Heart right ventricle (tissue), 16 donors: ENCODE measurements around the gene BMAL2. TPM values are rescaled to one million over a fixed set of nuclear protein-coding genes. Genes with fewer than 3 reads are reported as not detected.

Source experiments
- ATAC-seq, 8 donors: fragments of 200-7000 bp; cut with Tn5 transposase; one replicate each; pipeline ENCODE4 v1.9.1; 2020; ENCODE audit warnings: mild to moderate bottlenecking in 8 of 8, moderate library complexity in 8 of 8, moderate number of reproducible peaks in 1 of 8
- DNase-seq, 2 donors: peaks; one replicate each; pipeline ENCODE4 v3.0.0-alpha.2; 2020
- H3K27ac ChIP-seq, 10 donors: fragments of 200-600 bp; sonication (generic) in 2 of 10; one replicate each; pipeline versions ENCODE4 v1.5.0 to v1.8.0; 2020 to 2022; ENCODE audit warnings: mild to moderate bottlenecking in 3 of 10
- H3K27me3 ChIP-seq, 7 donors: fragments of 200-600 bp; one replicate each; pipeline ENCODE4 v1.8.0; 2021 to 2022; ENCODE audit warnings: mild to moderate bottlenecking in 2 of 7
- H3K36me3 ChIP-seq, 9 donors: fragments of 200-600 bp; sonication (generic) in 1 of 9; one replicate each; pipeline versions ENCODE4 v1.5.0 to v1.8.0; 2020 to 2022; ENCODE audit warnings: mild to moderate bottlenecking in 2 of 9
- H3K4me1 ChIP-seq, 9 donors: fragments of 200-600 bp; sonication (generic) in 1 of 9; one replicate each; pipeline versions ENCODE4 v1.5.0 to v1.8.0; 2020 to 2022; ENCODE audit warnings: mild to moderate bottlenecking in 4 of 9
- H3K4me3 ChIP-seq, 10 donors: fragments of 200-600 bp; sonication (generic) in 2 of 10; one replicate each; pipeline versions ENCODE4 v1.5.0 to v1.8.0; 2020 to 2022; ENCODE audit warnings: mild to moderate bottlenecking in 7 of 10, moderate library complexity in 2 of 10
- H3K9me3 ChIP-seq, 11 donors: fragments of 200-600 bp in 10 of 11; sonication (generic) in 2 of 11; one replicate each; pipeline versions ENCODE4 v1.5.0 to v1.8.0; 2013 to 2022; ENCODE audit warnings: mild to moderate bottlenecking in 2 of 11, control low read depth in 1 of 11, moderate library complexity in 1 of 11
- WGBS, 2 donors: extraction: QIAGEN DNeasy Blood & Tissue Kit; methylation state at CpG; one replicate each; pipeline ENCODE4 v1.1.7; 2013; ENCODE audit warnings: inconsistent platforms in 1 of 2; 5-methylcytosine and 5-hydroxymethylcytosine counted together
- intact Hi-C, 10 donors: fragments of 100-400 bp; cut with DNase I; formaldehyde crosslinking; loops; one replicate each; pipeline versions ENCODE4 v1.11.1 to v1.14.2; 2022
- polyA plus RNA-seq, 2 donors: library from polyadenylated mRNA; stranded (reverse); fragments of 200-250 nt; gene quantifications; one replicate each; pipeline ENCODE4 v1.2.3, GENCODE V29; 2013
- total RNA-seq, 10 donors: library from RNA; stranded (reverse); fragmentation: NEBNext Ultra II Directional in 3 of 10; extraction: Animal tissue kit (Norgen Biotek cat#: 25700) in 3 of 10; gene quantifications; one replicate each; pipeline versions ENCODE4 v1.2.1 to v1.2.4, GENCODE V29; 2021 to 2023
- TF ChIP-seq, protein P1 (sequence below), 9 donors: fragments of 200-600 bp; sonication (generic) in 2 of 9; IDR thresholded peaks; one replicate each; pipeline versions ENCODE4 v1.5.0 to v1.8.0; 2021 to 2022; ENCODE audit warnings: antibody characterized with exemption in 9 of 9, mild to moderate bottlenecking in 5 of 9, moderate library complexity in 1 of 9
- donor health status: Arrhythmogenic right ventricular cardiomyopathy.
- donor health status: ischemic (EF 13 %, LVEDD 7.1; RV severe dilation, severe dysfunction).
- donor health status: healthy with polysubstance abuse.
- donor health status: DM: no; HTN: yes; CAD: no.
- donor health status: DM: no; HTN: no; CAD: no.
- donor health status: ischemic (EF 25% LVEDD 6.9; RV normal size, moderate dysfunction).
- donor health status: ischemic (EF 25% LVEDD 5.7; RV mildly dilated, moderate dysfunction).
- donor health status: healthy.
- donor health status: DM: yes; HTN: yes; CAD: no.
- donor health status: Ischemic cardiomyopathy.
- donor health status: ischemic (EF 35%, LVEDD 5.7; RV mildly dilated, moderate dysfunction).
- donor health status: nonischemic (EF 11% LVEDD 7.7; RV severe dilation, severe dysfunction).
- donor health status: DM: yes; HTN: yes; CAD: no.
- donor health status: PGD.
- donor health status: ischemic (EF 29% LVEDD 5.4; RV normal size, mild dysfunction).
- donor health status: nonischemic (EF 23%, LVEDD 6.1; RV moderate dilation, normal function).

BMAL2 gene
- total and polyA plus RNA-seq, 12 donors = 0.44 to 9.4 (median 1.9) TPM

DNA sequence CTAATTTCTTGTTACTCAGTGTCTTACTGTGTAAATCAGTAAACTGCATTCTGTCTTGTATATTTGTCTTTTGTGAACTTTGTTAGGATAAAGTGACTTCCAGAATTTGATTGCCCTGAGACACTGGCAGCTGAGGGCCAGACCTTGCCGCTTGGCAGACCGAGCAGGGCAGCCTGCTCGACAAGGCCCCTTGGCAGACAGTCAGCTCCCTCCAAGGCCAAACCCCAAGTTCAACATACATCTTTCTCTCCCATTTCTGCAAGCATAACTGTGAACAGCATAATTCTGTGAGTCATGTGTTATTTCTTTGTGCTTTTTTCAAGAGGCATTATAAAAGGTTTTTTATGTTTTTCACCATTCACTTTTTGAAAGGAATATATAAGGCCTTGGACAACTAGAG lies 39.2 kb upstream of the BMAL2 start:
- WGBS, 2 donors = 35 to 41% methylated on average over 3 of the region's 3 CpGs
- peaks cover 0 to 19% (median under 1%) of the 10 kb centered on the region in 9 donors for H3K36me3 ChIP-seq
- no peak overlapping the region for H3K4me3 ChIP-seq
- TF ChIP-seq, protein P1, sequence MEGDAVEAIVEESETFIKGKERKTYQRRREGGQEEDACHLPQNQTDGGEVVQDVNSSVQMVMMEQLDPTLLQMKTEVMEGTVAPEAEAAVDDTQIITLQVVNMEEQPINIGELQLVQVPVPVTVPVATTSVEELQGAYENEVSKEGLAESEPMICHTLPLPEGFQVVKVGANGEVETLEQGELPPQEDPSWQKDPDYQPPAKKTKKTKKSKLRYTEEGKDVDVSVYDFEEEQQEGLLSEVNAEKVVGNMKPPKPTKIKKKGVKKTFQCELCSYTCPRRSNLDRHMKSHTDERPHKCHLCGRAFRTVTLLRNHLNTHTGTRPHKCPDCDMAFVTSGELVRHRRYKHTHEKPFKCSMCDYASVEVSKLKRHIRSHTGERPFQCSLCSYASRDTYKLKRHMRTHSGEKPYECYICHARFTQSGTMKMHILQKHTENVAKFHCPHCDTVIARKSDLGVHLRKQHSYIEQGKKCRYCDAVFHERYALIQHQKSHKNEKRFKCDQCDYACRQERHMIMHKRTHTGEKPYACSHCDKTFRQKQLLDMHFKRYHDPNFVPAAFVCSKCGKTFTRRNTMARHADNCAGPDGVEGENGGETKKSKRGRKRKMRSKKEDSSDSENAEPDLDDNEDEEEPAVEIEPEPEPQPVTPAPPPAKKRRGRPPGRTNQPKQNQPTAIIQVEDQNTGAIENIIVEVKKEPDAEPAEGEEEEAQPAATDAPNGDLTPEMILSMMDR (IDR thresholded peaks at IDR 0.05) = no peak
- no peaks in the 10 kb centered on the region for H3K27me3 ChIP-seq
- ATAC-seq (peak in 4 of 8 donors; percentile 30 to 71 (median 68)), DNase-seq (peak in 1 of 2 donors; percentile 42)
- H3K27ac ChIP-seq = peak overlapping the region in 8 of 10 donors; percentile 11 to 87 (median 66)
- no peaks in the 10 kb centered on the region for H3K9me3 ChIP-seq
- H3K4me1 ChIP-seq = peaks cover 0 to 100% (median 85%) of the 10 kb centered on the region in 9 donors
- intact Hi-C loops = loop anchor here in 7 of 10 donors (5.0 to 10.0 kb wide), 6 partner anchors 36 to 359 kb away; partner anchors contain the start of genes STK38L (in 2 of the 7), FGFR1OP2 (in 1 of the 7) and INTS13 (in 1 of the 7)

DNA sequence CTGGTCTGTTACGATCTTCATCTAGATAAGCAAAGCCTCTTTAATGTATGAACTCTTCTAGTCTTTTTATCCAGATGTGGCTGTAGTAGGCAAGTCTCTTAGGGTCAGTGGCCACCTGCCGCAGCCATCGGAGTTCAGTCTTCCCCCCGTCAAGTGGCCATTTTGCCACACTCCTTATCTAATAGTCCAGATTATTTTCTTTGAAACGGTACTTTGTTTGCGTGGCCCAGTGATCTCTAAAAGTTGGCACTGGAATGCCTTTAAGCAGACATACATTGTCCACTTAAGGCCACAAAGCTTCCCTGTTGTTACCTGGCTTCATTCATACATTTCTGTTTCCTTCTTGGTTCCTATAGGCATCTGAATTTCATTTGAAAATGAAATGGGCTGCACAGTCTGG lies 36.0 kb upstream of the BMAL2 start:
- H3K9me3 ChIP-seq = no peaks in the 10 kb centered on the region
- H3K36me3 ChIP-seq = peaks cover 0 to 50% (median 21%) of the 10 kb centered on the region in 9 donors
- 70 to 74% methylated on average over 6 of the region's 6 CpGs for WGBS, 2 donors
- DNase-seq (no peak), ATAC-seq (peak in 1 of 8 donors; percentile 16)
- H3K27ac ChIP-seq = peak overlapping the region in 2 of 10 donors; percentile 5 to 28
- peaks cover 0 to 89% (median 61%) of the 10 kb centered on the region in 9 donors for H3K4me1 ChIP-seq
- intact Hi-C loops = loop anchor here in 4 of 10 donors (5.0 to 10.0 kb wide), 3 partner anchors 49 to 362 kb away; partner anchors contain the start of genes STK38L (in 2 of the 4), FGFR1OP2 (in 1 of the 4) and INTS13 (in 1 of the 4)
- H3K27me3 ChIP-seq = no peaks in the 10 kb centered on the region
- no peak overlapping the region for H3K4me3 ChIP-seq
- TF ChIP-seq, protein P1 (IDR thresholded peaks at IDR 0.05) = no peak

DNA sequence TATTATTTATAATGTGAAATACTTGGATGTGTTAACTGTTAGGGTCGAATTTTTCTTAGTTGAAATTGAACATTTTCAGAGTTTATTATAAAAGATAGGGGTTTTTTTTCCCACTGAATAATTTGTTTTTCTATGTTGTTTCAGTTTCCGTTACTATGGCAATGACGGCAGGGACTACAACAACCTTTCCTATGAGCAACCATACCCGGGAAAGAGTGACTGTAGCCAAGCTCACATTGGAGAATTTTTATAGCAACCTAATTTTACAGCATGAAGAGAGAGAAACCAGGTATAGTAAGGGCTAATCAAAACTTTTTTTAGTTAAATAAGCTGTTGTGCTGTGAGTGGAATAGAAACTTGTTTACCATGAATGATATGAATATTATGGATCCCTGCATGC lies 35.1 kb upstream of the BMAL2 start:
- H3K27me3 ChIP-seq = no peaks in the 10 kb centered on the region
- DNase-seq = no peak
- H3K4me3 ChIP-seq = no peak overlapping the region
- TF ChIP-seq, protein P1 (IDR thresholded peaks at IDR 0.05) = no peak
- peak overlapping the region in 1 of 10 donors; percentile 28 for H3K27ac ChIP-seq
- H3K36me3 ChIP-seq = peaks cover 0 to 59% (median 22%) of the 10 kb centered on the region in 9 donors
- H3K9me3 ChIP-seq = no peaks in the 10 kb centered on the region
- 80 to 84% methylated on average over 4 of the region's 4 CpGs for WGBS, 2 donors
- intact Hi-C loops = loop anchor here in 4 of 10 donors (5.0 to 10.0 kb wide), 3 partner anchors 50 to 363 kb away; partner anchors contain the start of genes STK38L (in 2 of the 4), FGFR1OP2 (in 1 of the 4) and INTS13 (in 1 of the 4)
- H3K4me1 ChIP-seq = peaks cover 0 to 80% (median 52%) of the 10 kb centered on the region in 9 donors
- no peak for ATAC-seq

GRCh38 chr12:27299102-27299501 lies 33.5 kb upstream of the BMAL2 start:
- 95 to 100% methylated on average over 1 of the region's 1 CpG for WGBS, 2 donors
- Histone ChIP-seq H3K4me3 (no peak overlapping the region), H3K4me1 (peaks cover 0 to 69% (median 36%) of the 10 kb centered on the region in 9 donors), H3K27me3 (no peaks in the 10 kb centered on the region), H3K9me3 (no peaks in the 10 kb centered on the region), H3K27ac (peak overlapping the region in 3 of 10 donors; percentile 6 to 45 (median 6)), H3K36me3 (peaks cover 0 to 73% (median 28%) of the 10 kb centered on the region in 9 donors)
- TF ChIP-seq, protein P1 (IDR thresholded peaks at IDR 0.05) = no peak
- DNase-seq (no peak), ATAC-seq (no peak)
- intact Hi-C loops = loop anchor here in 4 of 10 donors (5.0 to 10.0 kb wide), 3 partner anchors 52 to 364 kb away; partner anchors contain the start of genes STK38L (in 2 of the 4), FGFR1OP2 (in 1 of the 4) and INTS13 (in 1 of the 4)
